ENCODE data around the gene PRR15. TPM values are rescaled to one million over a fixed set of nuclear protein-coding genes. Genes with fewer than 3 reads are reported as not detected.
"Not testable (repeated sequence)": the region's sequence is repeated elsewhere in the genome, so short reads cannot be mapped to it uniquely, and the experiment has no call there.

Gene PRR15
- 1.1 TPM for polyA plus RNA-seq (2013, experiment 1 of 4)
- 0.30 TPM for polyA plus RNA-seq (2013, experiment 2 of 4)
- polyA plus RNA-seq (2013, experiment 3 of 4) = 0.16 TPM
- 0.73 TPM for polyA plus RNA-seq (2013, experiment 4 of 4)

- WGBS, 2 experiments = 0% methylated on average over 72 of the region's 72 CpGs
- no peak within 1 kb of the TSS for H3K27ac ChIP-seq (ENCODE audit: insufficient read depth, low read depth, low read length, poor library complexity, severe bottlenecking)
These were observed at the start of gene PRR15 for GRCh38 chr7:29563590-29564495. PRR15 (plus strand) TSS chr7:29563835; CDS start chr7:29566330, 2,495 bp downstream.

GRCh38 chr7:29516491-29516890 is 47.1 kb upstream of the PRR15 start:
- H3K27ac ChIP-seq (ENCODE audit: insufficient read depth, low read depth, low read length, poor library complexity, severe bottlenecking) = no peak overlapping the region
- H3K9me3 ChIP-seq (ENCODE audit: control insufficient read depth, low read length) = no peaks in the 10 kb centered on the region
- no peak overlapping the region for H3K4me3 ChIP-seq (ENCODE audit: insufficient read depth, low read depth, low read length)
- H3K36me3 ChIP-seq (ENCODE audit: control insufficient read depth, insufficient read depth, low read length) = no peaks in the 10 kb centered on the region
- no peaks in the 10 kb centered on the region for H3K27me3 ChIP-seq (ENCODE audit: control insufficient read depth, insufficient read depth, low read length, poor library complexity, severe bottlenecking)
- 96 to 100% methylated on average over 2 of the region's 2 CpGs for WGBS, 2 experiments
- H3K4me1 ChIP-seq (ENCODE audit: control insufficient read depth, insufficient read depth, low read length) = no peaks in the 10 kb centered on the region

More at GRCh38 chr7:29563590-29564495, at the start of gene PRR15:
- Histone ChIP-seq H3K9me3 (ENCODE audit: control insufficient read depth, low read length) (no peaks in the 10 kb centered on the region), H3K27me3 (ENCODE audit: control insufficient read depth, insufficient read depth, low read length, poor library complexity, severe bottlenecking) (peaks cover 75% of the 10 kb centered on the region), H3K36me3 (ENCODE audit: control insufficient read depth, insufficient read depth, low read length) (no peaks in the 10 kb centered on the region), H3K4me1 (ENCODE audit: control insufficient read depth, insufficient read depth, low read length) (peaks cover 20% of the 10 kb centered on the region), H3K4me3 (ENCODE audit: insufficient read depth, low read depth, low read length) (peak within 1 kb of the TSS; percentile 43)

GRCh38 chr7:29518616-29519015 is 45.0 kb upstream of the PRR15 start:
- 63 to 96% methylated on average over 1 of the region's 1 CpG for WGBS, 2 experiments
- no peaks in the 10 kb centered on the region for H3K4me1 ChIP-seq (ENCODE audit: control insufficient read depth, insufficient read depth, low read length)

GRCh38 chr7:29523728-29524127 is 39.9 kb upstream of the PRR15 start:
- H3K4me1 ChIP-seq (ENCODE audit: control insufficient read depth, insufficient read depth, low read length) = no peaks in the 10 kb centered on the region
- 92 to 94% methylated on average over 1 of the region's 2 CpGs for WGBS, 2 experiments
- no peaks in the 10 kb centered on the region for H3K9me3 ChIP-seq (ENCODE audit: control insufficient read depth, low read length)
- no peaks in the 10 kb centered on the region for H3K27me3 ChIP-seq (ENCODE audit: control insufficient read depth, insufficient read depth, low read length, poor library complexity, severe bottlenecking)
- H3K36me3 ChIP-seq (ENCODE audit: control insufficient read depth, insufficient read depth, low read length) = no peaks in the 10 kb centered on the region
- H3K27ac ChIP-seq (ENCODE audit: insufficient read depth, low read depth, low read length, poor library complexity, severe bottlenecking) = no peak overlapping the region
- H3K4me3 ChIP-seq (ENCODE audit: insufficient read depth, low read depth, low read length) = no peak overlapping the region

More at GRCh38 chr7:29518616-29519015, 45.0 kb upstream of the PRR15 start:
- H3K9me3 ChIP-seq (ENCODE audit: control insufficient read depth, low read length) = no peaks in the 10 kb centered on the region
- H3K36me3 ChIP-seq (ENCODE audit: control insufficient read depth, insufficient read depth, low read length) = no peaks in the 10 kb centered on the region
- H3K27ac ChIP-seq (ENCODE audit: insufficient read depth, low read depth, low read length, poor library complexity, severe bottlenecking) = no peak overlapping the region
- H3K27me3 ChIP-seq (ENCODE audit: control insufficient read depth, insufficient read depth, low read length, poor library complexity, severe bottlenecking) = no peaks in the 10 kb centered on the region
- no peak overlapping the region for H3K4me3 ChIP-seq (ENCODE audit: insufficient read depth, low read depth, low read length)

GRCh38 chr7:29527505-29528108 is 36.0 kb upstream of the PRR15 start:
- Histone ChIP-seq H3K27ac (ENCODE audit: insufficient read depth, low read depth, low read length, poor library complexity, severe bottlenecking) (no peak overlapping the region), H3K27me3 (ENCODE audit: control insufficient read depth, insufficient read depth, low read length, poor library complexity, severe bottlenecking) (no peaks in the 10 kb centered on the region), H3K36me3 (ENCODE audit: control insufficient read depth, insufficient read depth, low read length) (no peaks in the 10 kb centered on the region), H3K4me3 (ENCODE audit: insufficient read depth, low read depth, low read length) (no peak overlapping the region), H3K9me3 (ENCODE audit: control insufficient read depth, low read length) (no peaks in the 10 kb centered on the region), H3K4me1 (ENCODE audit: control insufficient read depth, insufficient read depth, low read length) (no peaks in the 10 kb centered on the region)
- WGBS, 2 experiments = 87 to 92% methylated on average over 4 of the region's 4 CpGs

- not testable (repeated sequence) for H3K4me1 ChIP-seq (ENCODE audit: control insufficient read depth, insufficient read depth, low read length); H3K36me3 ChIP-seq (ENCODE audit: control insufficient read depth, insufficient read depth, low read length); H3K27me3 ChIP-seq (ENCODE audit: control insufficient read depth, insufficient read depth, low read length, poor library complexity, severe bottlenecking); H3K27ac ChIP-seq (ENCODE audit: insufficient read depth, low read depth, low read length, poor library complexity, severe bottlenecking); H3K4me3 ChIP-seq (ENCODE audit: insufficient read depth, low read depth, low read length); H3K9me3 ChIP-seq (ENCODE audit: control insufficient read depth, low read length)
- WGBS, 2 experiments = 65 to 72% methylated on average over 7 of the region's 7 CpGs
These were observed 35.1 kb upstream of the PRR15 start for GRCh38 chr7:29528526-29528925.

- H3K27ac ChIP-seq (ENCODE audit: insufficient read depth, low read depth, low read length, poor library complexity, severe bottlenecking) = no peak overlapping the region
These were observed 25.2 kb upstream of the PRR15 start for GRCh38 chr7:29538389-29538788.

GRCh38 chr7:29539471-29539870 is 24.2 kb upstream of the PRR15 start:
- Histone ChIP-seq H3K36me3 (ENCODE audit: control insufficient read depth, insufficient read depth, low read length) (no peaks in the 10 kb centered on the region), H3K27me3 (ENCODE audit: control insufficient read depth, insufficient read depth, low read length, poor library complexity, severe bottlenecking) (no peaks in the 10 kb centered on the region), H3K27ac (ENCODE audit: insufficient read depth, low read depth, low read length, poor library complexity, severe bottlenecking) (no peak overlapping the region), H3K9me3 (ENCODE audit: control insufficient read depth, low read length) (peaks cover under 1% of the 10 kb centered on the region), H3K4me1 (ENCODE audit: control insufficient read depth, insufficient read depth, low read length) (no peaks in the 10 kb centered on the region), H3K4me3 (ENCODE audit: insufficient read depth, low read depth, low read length) (no peak overlapping the region)
- WGBS, 2 experiments = 92 to 96% methylated on average over 2 of the region's 2 CpGs

More at GRCh38 chr7:29538389-29538788, 25.2 kb upstream of the PRR15 start:
- 37 to 41% methylated on average over 4 of the region's 4 CpGs for WGBS, 2 experiments
- H3K4me3 ChIP-seq (ENCODE audit: insufficient read depth, low read depth, low read length) = no peak overlapping the region
- H3K4me1 ChIP-seq (ENCODE audit: control insufficient read depth, insufficient read depth, low read length) = no peaks in the 10 kb centered on the region
- H3K27me3 ChIP-seq (ENCODE audit: control insufficient read depth, insufficient read depth, low read length, poor library complexity, severe bottlenecking) = no peaks in the 10 kb centered on the region
- no peaks in the 10 kb centered on the region for H3K36me3 ChIP-seq (ENCODE audit: control insufficient read depth, insufficient read depth, low read length)
- no peaks in the 10 kb centered on the region for H3K9me3 ChIP-seq (ENCODE audit: control insufficient read depth, low read length)

GRCh38 chr7:29547421-29547820 is 16.2 kb upstream of the PRR15 start:
- no peaks in the 10 kb centered on the region for H3K36me3 ChIP-seq (ENCODE audit: control insufficient read depth, insufficient read depth, low read length)
- peaks cover 7% of the 10 kb centered on the region for H3K4me1 ChIP-seq (ENCODE audit: control insufficient read depth, insufficient read depth, low read length)
- whole genome bisulfite sequencing, 2 experiments = 88 to 92% methylated on average over 3 of the region's 3 CpGs
- no peak overlapping the region for H3K27ac ChIP-seq (ENCODE audit: insufficient read depth, low read depth, low read length, poor library complexity, severe bottlenecking)
- no peak overlapping the region for H3K4me3 ChIP-seq (ENCODE audit: insufficient read depth, low read depth, low read length)
- H3K9me3 ChIP-seq (ENCODE audit: control insufficient read depth, low read length) = peaks cover 3% of the 10 kb centered on the region
- no peaks in the 10 kb centered on the region for H3K27me3 ChIP-seq (ENCODE audit: control insufficient read depth, insufficient read depth, low read length, poor library complexity, severe bottlenecking)

GRCh38 chr7:29548823-29549222 is 14.8 kb upstream of the PRR15 start:
- Histone ChIP-seq H3K9me3 (ENCODE audit: control insufficient read depth, low read length) (peaks cover 3% of the 10 kb centered on the region), H3K27ac (ENCODE audit: insufficient read depth, low read depth, low read length, poor library complexity, severe bottlenecking) (no peak overlapping the region), H3K27me3 (ENCODE audit: control insufficient read depth, insufficient read depth, low read length, poor library complexity, severe bottlenecking) (no peaks in the 10 kb centered on the region), H3K4me1 (ENCODE audit: control insufficient read depth, insufficient read depth, low read length) (peaks cover 7% of the 10 kb centered on the region), H3K4me3 (ENCODE audit: insufficient read depth, low read depth, low read length) (no peak overlapping the region), H3K36me3 (ENCODE audit: control insufficient read depth, insufficient read depth, low read length) (no peaks in the 10 kb centered on the region)
- 97% methylated on average over 4 of the region's 4 CpGs for WGBS, 2 experiments
